Fibroblast of mammary gland (primary cell): ENCODE measurements around the gene USP53.

Source experiments
- DNase-seq: peaks from one replicate; pipeline ENCODE4 v3.0.0-alpha.2; 2010; ENCODE audit warnings: low read depth
- H3K4me3 ChIP-seq: 2 replicates; pipeline ENCODE4 v1.5.1; 2011; ENCODE audit warnings: low read depth, mild to moderate bottlenecking, low read length, moderate library complexity; ENCODE audit not compliant: control insufficient read depth
- CTCF ChIP-seq: conservative IDR thresholded peaks from 2 replicates; pipeline ENCODE4 v1.5.1; 2011; ENCODE audit warnings: low read depth, low read length, inconsistent platforms; ENCODE audit not compliant: control insufficient read depth, insufficient read depth

Gene USP53

GRCh38 chr4:119207051-119207450, 5.5 kb upstream of the USP53 start:
- H3K4me3 ChIP-seq, result no peak overlapping the region
- TF ChIP-seq CTCF, result no peak
- peak; percentile 69 for DNase-seq

GRCh38 chr4:119209077-119209476, 3.4 kb upstream of the USP53 start:
- DNase-seq, result peak; percentile 99
- no peak overlapping the region for H3K4me3 ChIP-seq
- no peak for TF ChIP-seq CTCF

DNA sequence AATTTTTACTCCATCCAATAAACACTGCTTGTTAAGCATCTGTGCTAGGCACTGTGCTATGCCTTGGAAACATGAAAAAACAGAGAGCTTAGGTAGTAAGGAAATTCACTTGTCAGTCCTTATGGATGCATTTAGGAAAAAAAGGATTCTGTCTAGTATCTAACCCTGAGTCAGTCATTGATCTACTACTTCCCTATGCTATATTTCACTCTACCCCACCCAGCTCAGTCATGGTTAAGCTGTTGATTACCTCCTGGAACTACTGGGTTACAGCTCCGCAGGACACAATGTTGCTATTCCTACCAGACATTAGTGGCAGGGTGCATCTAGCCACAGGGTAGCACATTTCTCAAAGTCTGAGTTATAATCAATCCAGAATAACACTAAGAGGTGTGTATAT, 2.9 kb upstream of the USP53 start:
- no peak overlapping the region for H3K4me3 ChIP-seq
- TF ChIP-seq CTCF, result no peak
- peak; percentile 57 for DNase-seq

DNA sequence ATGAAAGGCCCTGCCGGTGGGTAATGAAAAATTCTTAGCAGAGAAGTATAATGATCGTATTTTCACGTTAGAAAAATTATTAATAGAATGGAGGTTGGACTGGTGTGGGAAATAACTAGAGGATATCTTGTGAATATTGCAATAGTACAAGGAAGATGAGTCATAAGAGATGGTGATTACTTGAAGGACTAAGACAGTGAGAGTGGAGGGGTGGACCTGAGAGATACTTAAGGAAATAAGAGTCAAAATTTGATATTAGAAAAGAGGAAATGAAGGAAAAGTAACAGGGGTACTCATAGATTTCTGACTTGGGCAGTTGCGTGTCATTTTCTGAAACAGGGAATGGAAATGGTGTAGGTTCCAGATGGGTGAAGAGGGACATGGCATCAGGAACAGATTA, 1.7 kb upstream of the USP53 start:
- H3K4me3 ChIP-seq, result peak overlapping the region; percentile 85
- DNase-seq, result peak; percentile 84

GRCh38 chr4:119211867-119212233, 663 bp upstream of the USP53 start:
- no peak for TF ChIP-seq CTCF
- no peak for DNase-seq
- peak overlapping the region; percentile 85 for H3K4me3 ChIP-seq

More for the DNA sequence above, 1.7 kb upstream of the USP53 start:
- no peak for TF ChIP-seq CTCF

DNA sequence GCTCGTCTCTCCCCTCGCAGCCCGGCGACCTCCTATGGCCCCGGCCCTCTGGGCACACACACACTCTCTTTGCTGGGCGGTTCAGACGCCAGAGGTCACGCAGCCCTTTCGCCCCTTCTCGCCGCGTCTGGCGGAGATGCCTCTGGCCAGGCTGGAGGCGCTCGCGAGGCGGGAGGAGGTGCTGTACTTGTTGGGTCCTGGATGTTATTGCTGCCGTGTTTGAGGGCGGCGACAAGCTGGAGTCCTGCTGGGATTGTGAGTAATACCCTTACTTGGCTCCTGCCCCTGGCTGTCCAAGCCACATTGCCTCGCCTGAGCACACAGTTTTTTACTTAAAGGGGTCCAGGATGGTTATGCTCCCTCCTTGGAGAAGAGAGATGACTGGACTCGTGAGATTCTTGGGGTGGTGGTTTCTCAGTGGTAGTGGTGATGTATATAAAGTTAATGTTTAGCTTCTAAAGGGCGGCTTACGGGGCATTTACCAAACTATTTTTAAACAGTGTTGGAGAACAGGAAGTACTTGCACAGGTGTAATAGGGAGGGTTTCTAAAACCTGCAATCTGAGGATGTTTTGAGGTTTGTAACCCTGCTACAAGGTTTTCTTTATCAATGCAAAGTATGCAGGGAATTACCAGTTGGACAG, 572 bp downstream of the USP53 start:
- peak overlapping the region; percentile 85 for H3K4me3 ChIP-seq
- DNase-seq, result peak; percentile 95
- TF ChIP-seq CTCF, result peak; percentile 34

DNA sequence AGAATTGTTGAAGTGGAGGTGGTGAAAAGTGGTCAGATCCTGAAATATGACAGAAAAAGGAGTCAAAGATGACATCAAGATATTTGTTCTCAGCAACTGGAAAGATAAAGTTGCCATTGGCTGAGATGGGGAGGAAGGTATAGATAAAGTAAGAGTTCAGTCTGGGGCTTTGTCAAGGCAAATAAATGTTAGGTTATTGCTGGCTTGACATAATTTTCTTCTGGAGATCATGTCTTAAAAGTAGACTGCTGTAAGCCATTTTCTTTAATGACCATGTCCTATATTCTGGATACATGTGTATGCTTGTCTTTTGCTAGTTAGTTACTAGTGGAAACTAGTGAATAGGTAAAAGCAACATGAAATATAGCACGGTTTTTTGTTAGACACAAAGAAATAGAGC, 5.6 kb downstream of the USP53 start:
- no peak for DNase-seq

More for the DNA sequence above, 5.6 kb downstream of the USP53 start:
- TF ChIP-seq CTCF, result no peak
- no peak overlapping the region for H3K4me3 ChIP-seq
